CD4-positive, CD25-positive, alpha-beta regulatory T cell (primary cell): Measurements from ENCODE around the gene RIMBP2. TPM values are rescaled to one million over a fixed set of nuclear protein-coding genes. Genes with fewer than 3 reads are reported as not detected.
A peak's percentile ranks its signal among the peaks of the same experiment; 100 is the strongest.

Experiments used
- ATAC-seq, 2 donors: fragments of 150-1000 bp; cut with Tn5 transposase; one replicate each; pipeline ENCODE4 v1.10.0; 2021; ENCODE audit warnings: low read depth in 2 of 2, moderate number of reproducible peaks in 2 of 2, moderate library complexity in 1 of 2
- DNase-seq, 3 donors: peaks; one replicate each; pipeline versions ENCODE4 v3.0.0 to v3.0.0-alpha.2; 2012 to 2022; ENCODE audit warnings: mixed read lengths in 1 of 3
- H3K27ac ChIP-seq: one replicate; pipeline ENCODE4 v1.7.0; 2013; ENCODE audit warnings: mild to moderate bottlenecking, low read length; ENCODE audit not compliant: insufficient read depth, poor library complexity, severe bottlenecking
- H3K27me3 ChIP-seq: one replicate; pipeline ENCODE4 v1.7.0; 2013; ENCODE audit warnings: low read length; ENCODE audit not compliant: control insufficient read depth, insufficient read depth
- H3K36me3 ChIP-seq: one replicate; pipeline ENCODE4 v1.7.0; 2013; ENCODE audit warnings: mild to moderate bottlenecking, low read length, moderate library complexity; ENCODE audit not compliant: control insufficient read depth, insufficient read depth
- H3K4me1 ChIP-seq: 2 replicates; pipeline ENCODE4 v1.7.0; 2013; ENCODE audit warnings: mild to moderate bottlenecking, low read length; ENCODE audit not compliant: insufficient read depth, control insufficient read depth, poor library complexity, severe bottlenecking
- H3K4me3 ChIP-seq: one replicate; pipeline ENCODE4 v1.7.0; 2013; ENCODE audit warnings: low read depth, mild to moderate bottlenecking, low read length, moderate library complexity
- H3K9me3 ChIP-seq, 2 experiments: 1 replicate in 1 of 2; 2 replicates in 1 of 2; pipeline ENCODE4 v1.7.0; 2013; ENCODE audit warnings: low read length in 2 of 2, mild to moderate bottlenecking in 1 of 2, moderate library complexity in 1 of 2; ENCODE audit not compliant: control insufficient read depth in 2 of 2
- H3K27ac Mint-ChIP-seq, 3 donors: one replicate each; pipeline ENCODE4 v1.8.0; 2020 to 2022; ENCODE audit warnings: mild to moderate bottlenecking in 3 of 3, mixed read lengths in 3 of 3, moderate library complexity in 2 of 3
- H3K27me3 Mint-ChIP-seq: one replicate; pipeline ENCODE4 v1.8.0; 2022; ENCODE audit warnings: mild to moderate bottlenecking, mixed read lengths
- H3K36me3 Mint-ChIP-seq: one replicate; pipeline ENCODE4 v1.8.0; 2020; ENCODE audit warnings: mixed read lengths
- H3K4me1 Mint-ChIP-seq, 4 donors: one replicate each; pipeline ENCODE4 v1.8.0; 2020 to 2022; ENCODE audit warnings: mixed read lengths in 4 of 4, mild to moderate bottlenecking in 1 of 4
- H3K4me3 Mint-ChIP-seq, 4 donors: one replicate each; pipeline ENCODE4 v1.8.0; 2020 to 2022; ENCODE audit warnings: mild to moderate bottlenecking in 4 of 4, mixed read lengths in 4 of 4, moderate library complexity in 3 of 4
- H3K9me3 Mint-ChIP-seq, 7 donors: one replicate each; pipeline ENCODE4 v1.8.0; 2020 to 2022; ENCODE audit warnings: mixed read lengths in 7 of 7, mild to moderate bottlenecking in 3 of 7, moderate library complexity in 2 of 7
- polyA plus RNA-seq, 4 donors: library from polyadenylated mRNA; unstranded; fragments of 300-500 nt; fragmentation: Illumina TruSeq; gene quantifications; one replicate each; pipeline ENCODE4 v1.2.3, GENCODE V29; 2021
- total RNA-seq: library from RNA; stranded (reverse); gene quantifications from one replicate; pipeline ENCODE4 v1.2.3, GENCODE V29; 2022

Gene RIMBP2
- total RNA-seq (not detected), polyA plus RNA-seq (not detected)

GRCh38 chr12:130715998-130716968, at the start of gene RIMBP2:
Gene RIMBP2 (minus strand): TSS chr12:130716299. CDS start chr12:130479013, 237,286 bp downstream.
- no peak within 1 kb of the TSS for H3K27ac Mint-ChIP-seq
- peaks cover 0 to 16% (median 5%) of the 10 kb centered on the region in 4 donors for H3K4me1 Mint-ChIP-seq
- H3K9me3 Mint-ChIP-seq: peaks cover 0 to 10% (median 0%) of the 10 kb centered on the region in 7 donors
- Histone ChIP-seq H3K4me3 (no peak within 1 kb of the TSS), H3K27ac (no peak within 1 kb of the TSS), H3K36me3 (no peaks in the 10 kb centered on the region), H3K27me3 (peaks cover 3% of the 10 kb centered on the region), H3K4me1 (no peaks in the 10 kb centered on the region), H3K9me3 (no peaks in the 10 kb centered on the region)
- no peaks in the 10 kb centered on the region for H3K36me3 Mint-ChIP-seq
- peaks cover 33% of the 10 kb centered on the region for H3K27me3 Mint-ChIP-seq
- peak within 1 kb of the TSS in 1 of 4 donors; percentile 50 for H3K4me3 Mint-ChIP-seq
- ATAC-seq: no peak
- DNase-seq: no peak

GRCh38 chr12:130765186-130765659, 49.1 kb upstream of the RIMBP2 start:
- Mint-ChIP-seq H3K4me3 (no peak overlapping the region), H3K36me3 (no peaks in the 10 kb centered on the region), H3K27ac (no peak overlapping the region), H3K27me3 (peaks cover 6% of the 10 kb centered on the region), H3K4me1 (peaks cover 0 to 5% (median 2%) of the 10 kb centered on the region in 4 donors), H3K9me3 (peaks cover 0 to 2% (median 0%) of the 10 kb centered on the region in 7 donors)
- DNase-seq (peak in 1 of 3 donors; percentile 28), ATAC-seq (no peak)
- peaks cover 7% of the 10 kb centered on the region for H3K4me1 ChIP-seq
- no peaks in the 10 kb centered on the region for H3K9me3 ChIP-seq
- no peaks in the 10 kb centered on the region for H3K36me3 ChIP-seq
- no peak overlapping the region for H3K27ac ChIP-seq
- no peak overlapping the region for H3K4me3 ChIP-seq
- no peaks in the 10 kb centered on the region for H3K27me3 ChIP-seq

GRCh38 chr12:130764475-130765185, 48.5 kb upstream of the RIMBP2 start:
- H3K4me1 ChIP-seq: peaks cover 7% of the 10 kb centered on the region
- Mint-ChIP-seq H3K4me1 (peaks cover 0 to 5% (median 2%) of the 10 kb centered on the region in 4 donors), H3K4me3 (no peak overlapping the region), H3K27ac (no peak overlapping the region), H3K27me3 (peaks cover 6% of the 10 kb centered on the region), H3K9me3 (peaks cover 0 to 2% (median 0%) of the 10 kb centered on the region in 7 donors), H3K36me3 (no peaks in the 10 kb centered on the region)
- ATAC-seq (no peak), DNase-seq (peak in 2 of 3 donors; percentile 29 to 39)
- H3K36me3 ChIP-seq: no peaks in the 10 kb centered on the region
- no peaks in the 10 kb centered on the region for H3K27me3 ChIP-seq
- H3K4me3 ChIP-seq: no peak overlapping the region
- H3K9me3 ChIP-seq: no peaks in the 10 kb centered on the region
- H3K27ac ChIP-seq: no peak overlapping the region

- Histone ChIP-seq H3K27ac (no peak overlapping the region), H3K4me1 (peaks cover 7% of the 10 kb centered on the region), H3K9me3 (no peaks in the 10 kb centered on the region), H3K27me3 (no peaks in the 10 kb centered on the region), H3K36me3 (no peaks in the 10 kb centered on the region), H3K4me3 (no peak overlapping the region)
- H3K9me3 Mint-ChIP-seq: peaks cover 0 to 2% (median 0%) of the 10 kb centered on the region in 7 donors
- no peak overlapping the region for H3K27ac Mint-ChIP-seq
- no peak for ATAC-seq
- peaks cover 0 to 5% (median 2%) of the 10 kb centered on the region in 4 donors for H3K4me1 Mint-ChIP-seq
- no peaks in the 10 kb centered on the region for H3K36me3 Mint-ChIP-seq
- peak in 1 of 3 donors; percentile 34 for DNase-seq
- H3K4me3 Mint-ChIP-seq: no peak overlapping the region
- H3K27me3 Mint-ChIP-seq: peaks cover 6% of the 10 kb centered on the region
These were observed 48.0 kb upstream of the RIMBP2 start for GRCh38 chr12:130764073-130764472.

- H3K9me3 ChIP-seq: no peaks in the 10 kb centered on the region
- H3K4me1 ChIP-seq: peaks cover 7% of the 10 kb centered on the region
- no peaks in the 10 kb centered on the region for H3K36me3 Mint-ChIP-seq
- H3K27ac ChIP-seq: no peak overlapping the region
- no peaks in the 10 kb centered on the region for H3K36me3 ChIP-seq
- H3K9me3 Mint-ChIP-seq: no peaks in the 10 kb centered on the region
- H3K4me1 Mint-ChIP-seq: peaks cover 0 to 5% (median 2%) of the 10 kb centered on the region in 4 donors
- DNase-seq (no peak), ATAC-seq (no peak)
- H3K27me3 ChIP-seq: no peaks in the 10 kb centered on the region
- H3K27ac Mint-ChIP-seq: peak overlapping the region; percentile 11 to 61 (median 54)
- H3K4me3 Mint-ChIP-seq: peak overlapping the region in 3 of 4 donors; percentile 61 to 77 (median 64)
- no peak overlapping the region for H3K4me3 ChIP-seq
- H3K27me3 Mint-ChIP-seq: no peaks in the 10 kb centered on the region
These were observed 46.2 kb upstream of the RIMBP2 start for GRCh38 chr12:130762319-130762675.

GRCh38 chr12:130761537-130762318, 45.6 kb upstream of the RIMBP2 start:
- peaks cover 0 to 5% (median 2%) of the 10 kb centered on the region in 4 donors for H3K4me1 Mint-ChIP-seq
- no peaks in the 10 kb centered on the region for H3K36me3 ChIP-seq
- peaks cover 7% of the 10 kb centered on the region for H3K4me1 ChIP-seq
- no peaks in the 10 kb centered on the region for H3K27me3 ChIP-seq
- peak overlapping the region; percentile 54 to 62 (median 61) for H3K27ac Mint-ChIP-seq
- peak overlapping the region; percentile 29 to 77 (median 62) for H3K4me3 Mint-ChIP-seq
- no peaks in the 10 kb centered on the region for H3K27me3 Mint-ChIP-seq
- no peaks in the 10 kb centered on the region for H3K9me3 Mint-ChIP-seq
- H3K4me3 ChIP-seq: no peak overlapping the region
- no peaks in the 10 kb centered on the region for H3K9me3 ChIP-seq
- peak; percentile 29 to 41 for ATAC-seq
- peak; percentile 33 to 51 (median 50) for DNase-seq
- no peak overlapping the region for H3K27ac ChIP-seq
- H3K36me3 Mint-ChIP-seq: no peaks in the 10 kb centered on the region
